SK-N-SH treated with all-trans-retinoic acid at 6 μM for 48 hours (cell line): ENCODE results near the gene ABCA7.

ENCODE experiments used
- GLIS3 ChIP-seq: fragments of 250-450 bp; sonication (Bioruptor Pico); IDR thresholded peaks from 2 replicates; pipeline ENCODE4 v1.5.0; 2020; ENCODE audit warnings: mild to moderate bottlenecking, moderate library complexity
- PATZ1 ChIP-seq: fragments of 250-450 bp; sonication (Bioruptor Pico); IDR thresholded peaks from 2 replicates; pipeline ENCODE4 v1.8.0; 2020; ENCODE audit warnings: mild to moderate bottlenecking, moderate library complexity, borderline replicate concordance

- TF ChIP-seq PATZ1 (CRISPR knock-in tag) (no peak), GLIS3 (no peak)
These were observed 63.9 kb downstream of the ABCA7 start, which contains the start of gene GPX4 for GRCh38 chr19:1103708-1104310.
